ENCODE data around the gene DEFB127. TPM values are rescaled to one million over a fixed set of nuclear protein-coding genes. Genes with fewer than 3 reads are reported as not detected.

DEFB127 gene
- total RNA-seq, 3 donors from 2014 or later = not detected

- intact Hi-C loops (cut with DNase I, micrococcal nuclease) = no loop called here
- DNase-seq = no peak
- Histone ChIP-seq H3K4me1 (ENCODE audit: low read depth) (no peaks in the 10 kb centered on the region), H3K9me3 (no peaks in the 10 kb centered on the region), H3K36me3 (ENCODE audit: low read depth) (no peaks in the 10 kb centered on the region), H3K4me3 (no peak overlapping the region)
- TF ChIP-seq, protein P1, sequence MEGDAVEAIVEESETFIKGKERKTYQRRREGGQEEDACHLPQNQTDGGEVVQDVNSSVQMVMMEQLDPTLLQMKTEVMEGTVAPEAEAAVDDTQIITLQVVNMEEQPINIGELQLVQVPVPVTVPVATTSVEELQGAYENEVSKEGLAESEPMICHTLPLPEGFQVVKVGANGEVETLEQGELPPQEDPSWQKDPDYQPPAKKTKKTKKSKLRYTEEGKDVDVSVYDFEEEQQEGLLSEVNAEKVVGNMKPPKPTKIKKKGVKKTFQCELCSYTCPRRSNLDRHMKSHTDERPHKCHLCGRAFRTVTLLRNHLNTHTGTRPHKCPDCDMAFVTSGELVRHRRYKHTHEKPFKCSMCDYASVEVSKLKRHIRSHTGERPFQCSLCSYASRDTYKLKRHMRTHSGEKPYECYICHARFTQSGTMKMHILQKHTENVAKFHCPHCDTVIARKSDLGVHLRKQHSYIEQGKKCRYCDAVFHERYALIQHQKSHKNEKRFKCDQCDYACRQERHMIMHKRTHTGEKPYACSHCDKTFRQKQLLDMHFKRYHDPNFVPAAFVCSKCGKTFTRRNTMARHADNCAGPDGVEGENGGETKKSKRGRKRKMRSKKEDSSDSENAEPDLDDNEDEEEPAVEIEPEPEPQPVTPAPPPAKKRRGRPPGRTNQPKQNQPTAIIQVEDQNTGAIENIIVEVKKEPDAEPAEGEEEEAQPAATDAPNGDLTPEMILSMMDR (IDR thresholded peaks at IDR 0.05) = no peak
- no peak for ATAC-seq
Measured at GRCh38 chr20:145877-146276, 11.4 kb upstream of the DEFB127 start.

GRCh38 chr20:152131-152530 is 5.1 kb upstream of the DEFB127 start:
- no peak overlapping the region for H3K4me3 ChIP-seq
- intact Hi-C loops (cut with DNase I, micrococcal nuclease) = no loop called here
- H3K9me3 ChIP-seq = no peaks in the 10 kb centered on the region
- no peak for DNase-seq
- no peak for ATAC-seq
- H3K36me3 ChIP-seq (ENCODE audit: low read depth) = no peaks in the 10 kb centered on the region
- H3K4me1 ChIP-seq (ENCODE audit: low read depth) = no peaks in the 10 kb centered on the region
- TF ChIP-seq, protein P1 (IDR thresholded peaks at IDR 0.05) = no peak

GRCh38 chr20:164618-165017 is 7.4 kb downstream of the DEFB127 start:
- ATAC-seq (no peak), DNase-seq (no peak)
- no peaks in the 10 kb centered on the region for H3K9me3 ChIP-seq

DNA sequence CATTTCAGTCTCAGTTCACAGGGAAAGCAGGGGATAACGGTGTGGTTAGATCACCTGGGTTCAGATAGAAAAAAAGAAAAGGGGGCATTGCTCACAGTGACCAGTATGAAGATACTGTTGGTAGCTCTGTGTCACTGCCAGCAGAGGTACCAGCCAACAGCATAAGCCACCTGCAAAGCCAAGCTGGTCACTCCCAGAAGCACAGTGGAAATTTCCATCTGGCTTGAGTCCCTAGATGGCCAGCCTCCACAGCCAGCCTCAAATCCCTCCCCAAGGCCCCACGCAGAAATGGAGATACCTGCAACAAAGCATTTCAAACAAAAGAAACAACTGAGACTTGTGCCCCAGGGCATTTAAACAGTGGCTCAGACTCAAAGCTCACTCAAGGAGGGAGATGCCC is 11.6 kb downstream of the DEFB127 start:
- Histone ChIP-seq H3K4me3 (no peak overlapping the region), H3K36me3 (ENCODE audit: low read depth) (no peaks in the 10 kb centered on the region), H3K4me1 (ENCODE audit: low read depth) (no peaks in the 10 kb centered on the region), H3K9me3 (no peaks in the 10 kb centered on the region)
- ATAC-seq (no peak), DNase-seq (no peak)
- TF ChIP-seq, protein P1 (IDR thresholded peaks at IDR 0.05) = no peak
- intact Hi-C loops (cut with DNase I, micrococcal nuclease) = no loop called here

More at GRCh38 chr20:164618-165017, 7.4 kb downstream of the DEFB127 start:
- Histone ChIP-seq H3K36me3 (ENCODE audit: low read depth) (no peaks in the 10 kb centered on the region), H3K4me3 (no peak overlapping the region), H3K4me1 (ENCODE audit: low read depth) (no peaks in the 10 kb centered on the region)
- TF ChIP-seq, protein P1 (IDR thresholded peaks at IDR 0.05) = no peak
- intact Hi-C loops (cut with DNase I, micrococcal nuclease) = no loop called here

- TF ChIP-seq, protein P1 (IDR thresholded peaks at IDR 0.05) = no peak
- DNase-seq = no peak
- intact Hi-C loops (cut with DNase I, micrococcal nuclease) = no loop called here
- Histone ChIP-seq H3K4me1 (ENCODE audit: low read depth) (no peaks in the 10 kb centered on the region), H3K36me3 (ENCODE audit: low read depth) (no peaks in the 10 kb centered on the region), H3K9me3 (no peaks in the 10 kb centered on the region), H3K4me3 (no peak overlapping the region)
- ATAC-seq = no peak
Measured at GRCh38 chr20:184288-184687, 27.0 kb downstream of the DEFB127 start.

GRCh38 chr20:187733-188132 is 30.5 kb downstream of the DEFB127 start:
- Histone ChIP-seq H3K4me1 (ENCODE audit: low read depth) (no peaks in the 10 kb centered on the region), H3K4me3 (no peak overlapping the region), H3K9me3 (no peaks in the 10 kb centered on the region), H3K36me3 (ENCODE audit: low read depth) (no peaks in the 10 kb centered on the region)
- no peak for DNase-seq
- intact Hi-C loops (cut with DNase I, micrococcal nuclease) = no loop called here
- ATAC-seq = no peak
- TF ChIP-seq, protein P1 (IDR thresholded peaks at IDR 0.05) = no peak
